Measurements from ENCODE around the gene LRRC1.

DNA sequence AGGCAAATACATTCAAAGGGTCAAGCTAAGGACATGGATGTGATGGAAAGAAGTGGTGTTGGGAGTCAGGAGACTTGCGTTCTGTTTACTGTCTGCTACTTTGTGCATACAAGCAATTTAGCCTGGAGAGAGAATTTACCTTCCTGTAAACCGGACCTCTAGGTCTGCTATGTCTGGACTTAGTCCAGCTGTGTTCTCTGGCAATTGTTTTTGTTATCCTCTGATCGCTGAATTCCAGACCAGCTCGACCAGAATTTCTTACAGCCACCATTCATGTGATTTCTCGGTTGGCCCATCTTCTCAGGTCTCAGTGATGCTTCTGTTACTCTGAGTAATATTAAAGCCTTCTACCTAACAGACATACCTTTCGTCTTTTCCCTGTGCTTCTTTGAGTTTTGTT, 75.2 kb downstream of the LRRC1 start:
- TF ChIP-seq, protein P1, sequence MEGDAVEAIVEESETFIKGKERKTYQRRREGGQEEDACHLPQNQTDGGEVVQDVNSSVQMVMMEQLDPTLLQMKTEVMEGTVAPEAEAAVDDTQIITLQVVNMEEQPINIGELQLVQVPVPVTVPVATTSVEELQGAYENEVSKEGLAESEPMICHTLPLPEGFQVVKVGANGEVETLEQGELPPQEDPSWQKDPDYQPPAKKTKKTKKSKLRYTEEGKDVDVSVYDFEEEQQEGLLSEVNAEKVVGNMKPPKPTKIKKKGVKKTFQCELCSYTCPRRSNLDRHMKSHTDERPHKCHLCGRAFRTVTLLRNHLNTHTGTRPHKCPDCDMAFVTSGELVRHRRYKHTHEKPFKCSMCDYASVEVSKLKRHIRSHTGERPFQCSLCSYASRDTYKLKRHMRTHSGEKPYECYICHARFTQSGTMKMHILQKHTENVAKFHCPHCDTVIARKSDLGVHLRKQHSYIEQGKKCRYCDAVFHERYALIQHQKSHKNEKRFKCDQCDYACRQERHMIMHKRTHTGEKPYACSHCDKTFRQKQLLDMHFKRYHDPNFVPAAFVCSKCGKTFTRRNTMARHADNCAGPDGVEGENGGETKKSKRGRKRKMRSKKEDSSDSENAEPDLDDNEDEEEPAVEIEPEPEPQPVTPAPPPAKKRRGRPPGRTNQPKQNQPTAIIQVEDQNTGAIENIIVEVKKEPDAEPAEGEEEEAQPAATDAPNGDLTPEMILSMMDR (IDR thresholded peaks at IDR 0.05) = no peak
- TF ChIP-seq POLR2A (IDR thresholded peaks at IDR 0.05) = no peak
